ENCODE measurements around the gene HCAR3.

DNA sequence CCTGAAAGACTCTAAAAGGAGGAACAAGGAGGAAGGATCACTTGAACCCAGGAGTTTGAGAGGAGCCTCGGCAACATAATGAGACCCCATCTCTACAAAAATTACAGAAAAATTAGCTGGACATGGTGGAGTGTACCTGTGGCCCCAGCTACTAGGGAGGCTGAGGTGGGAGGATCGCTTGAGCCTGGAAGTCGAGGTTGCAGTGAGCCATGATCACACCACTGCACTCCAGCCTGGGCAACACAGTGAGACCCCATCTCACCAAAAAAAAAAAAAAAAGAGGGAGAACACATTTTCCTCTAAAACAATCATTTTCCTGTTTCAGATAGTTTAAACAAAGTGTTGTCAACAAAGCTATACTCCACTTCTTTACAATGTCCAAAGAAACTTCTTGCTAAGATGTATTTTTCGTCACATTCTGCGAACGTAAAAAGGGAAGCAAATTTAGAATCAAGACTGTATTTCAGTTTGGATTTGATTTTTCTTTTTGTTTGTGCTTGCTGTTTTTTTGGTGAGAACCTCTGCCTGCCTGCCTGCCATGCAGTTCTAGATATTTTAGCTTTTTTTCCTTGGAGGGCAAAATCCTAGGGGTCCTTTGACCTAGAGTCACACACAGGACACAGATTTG is 9.0 kb upstream of the HCAR3 start:
- TF ChIP-seq TCF12 (IDR thresholded peaks at IDR 0.05; ENCODE audit: low read depth) (no peak), CEBPB (IDR thresholded peaks at IDR 0.05) (no peak), MAX (IDR thresholded peaks at IDR 0.05) (no peak)

Measured in Ishikawa (cell line).